ENCODE measurements around the gene RAP1B.
"Not testable (repeated sequence)": the region's sequence is repeated elsewhere in the genome, so short reads cannot be mapped to it uniquely, and the experiment has no call there.

RAP1B gene

GRCh38 chr12:68633614-68634558, 23.2 kb downstream of the RAP1B start:
- TF ChIP-seq CTCF (IDR thresholded peaks at IDR 0.05; ENCODE audit: extremely low read depth, insufficient read depth, missing control alignments): no peak
- in situ Hi-C loops (cut with MboI; ENCODE audit: low pct_unique_long_range_greater_than_20kb, low sequenced_read_pairs, unreplicated experiment): no loop called here
- DNase-seq (ENCODE audit: low spot score): no peak

- no peak for DNase-seq (ENCODE audit: low spot score)
- in situ Hi-C loops (cut with MboI; ENCODE audit: low pct_unique_long_range_greater_than_20kb, low sequenced_read_pairs, unreplicated experiment): no loop called here
- TF ChIP-seq CTCF (IDR thresholded peaks at IDR 0.05; ENCODE audit: extremely low read depth, insufficient read depth, missing control alignments): no peak
Observed at GRCh38 chr12:68636268-68636667, 25.6 kb downstream of the RAP1B start.

GRCh38 chr12:68637439-68637838, 26.7 kb downstream of the RAP1B start:
- in situ Hi-C loops (cut with MboI; ENCODE audit: low pct_unique_long_range_greater_than_20kb, low sequenced_read_pairs, unreplicated experiment); DNase-seq (ENCODE audit: low spot score): not testable (repeated sequence)

- no peak for TF ChIP-seq CTCF (IDR thresholded peaks at IDR 0.05; ENCODE audit: extremely low read depth, insufficient read depth, missing control alignments)
- in situ Hi-C loops (cut with MboI; ENCODE audit: low pct_unique_long_range_greater_than_20kb, low sequenced_read_pairs, unreplicated experiment): no loop called here
- DNase-seq (ENCODE audit: low spot score): no peak
Observed at GRCh38 chr12:68638171-68638570, 27.5 kb downstream of the RAP1B start.

GRCh38 chr12:68638721-68639395, 28.2 kb downstream of the RAP1B start:
- in situ Hi-C loops (cut with MboI; ENCODE audit: low pct_unique_long_range_greater_than_20kb, low sequenced_read_pairs, unreplicated experiment): no loop called here
- no peak for TF ChIP-seq CTCF (IDR thresholded peaks at IDR 0.05; ENCODE audit: extremely low read depth, insufficient read depth, missing control alignments)
- no peak for DNase-seq (ENCODE audit: low spot score)

- in situ Hi-C loops (cut with MboI; ENCODE audit: low pct_unique_long_range_greater_than_20kb, low sequenced_read_pairs, unreplicated experiment): no loop called here
- no peak for DNase-seq (ENCODE audit: low spot score)
- no peak for TF ChIP-seq CTCF (IDR thresholded peaks at IDR 0.05; ENCODE audit: extremely low read depth, insufficient read depth, missing control alignments)
Observed at GRCh38 chr12:68639396-68639767, 28.7 kb downstream of the RAP1B start.

- peak; percentile 44 for DNase-seq (ENCODE audit: low spot score)
- TF ChIP-seq CTCF (IDR thresholded peaks at IDR 0.05; ENCODE audit: extremely low read depth, insufficient read depth, missing control alignments): no peak
- in situ Hi-C loops (cut with MboI; ENCODE audit: low pct_unique_long_range_greater_than_20kb, low sequenced_read_pairs, unreplicated experiment): no loop called here
Observed at GRCh38 chr12:68641138-68641537, 30.4 kb downstream of the RAP1B start.

Measured in GM13977 (cell line).